GM23248 (cell line): ENCODE data around the gene TAS2R46.

ENCODE experiments used
- EZH2 ChIP-seq: fragments of 200-600 bp; sonication (generic); IDR thresholded peaks from 2 replicates; pipeline ENCODE4 v1.6.1; 2018; ENCODE audit warnings: antibody characterized with exemption, mild to moderate bottlenecking; ENCODE audit not compliant: insufficient read depth, poor library complexity, severe bottlenecking
- EZH2phosphoT487 ChIP-seq: fragments of 200-600 bp; sonication (generic); IDR thresholded peaks from 2 replicates; pipeline ENCODE4 v1.6.1; 2018; ENCODE audit warnings: antibody characterized with exemption, moderate library complexity, mild to moderate bottlenecking, low read depth; ENCODE audit not compliant: insufficient read depth

- TF ChIP-seq EZH2phosphoT487 (no peak), EZH2 (no peak)
These were observed 30.0 kb upstream of the TAS2R46 start, which contains the start of gene TAS2R43 for GRCh38 chr12:11092128-11092527.
